Adrenal gland (tissue), 19 donors: ENCODE results near the gene TIMM17A. TPM values are rescaled to one million over a fixed set of nuclear protein-coding genes. Genes with fewer than 3 reads are reported as not detected.
A peak's percentile ranks its signal among the peaks of the same experiment; 100 is the strongest.

ENCODE experiments used
- DNase-seq, 7 donors: peaks; one replicate each; pipeline ENCODE4 v3.0.0-alpha.2; 2019 to 2020
- H3K27ac ChIP-seq, 5 donors: fragments of 200-600 bp; sonication (generic) in 4 of 5; 1 replicate in 3 of 5; 2 replicates in 2 of 5; pipeline versions ENCODE4 v1.5.1 to v1.8.0; 2016 to 2020; ENCODE audit warnings: mild to moderate bottlenecking in 1 of 5
- H3K27me3 ChIP-seq: fragments of 200-600 bp; 2 replicates; pipeline ENCODE4 v1.8.0; 2021
- H3K36me3 ChIP-seq, 2 donors: fragments of 200-600 bp; replicated peaks in 1 of 2; 1 replicate in 1 of 2; 2 replicates in 1 of 2; pipeline versions ENCODE4 v1.5.1 to v1.8.0; 2018 to 2022
- H3K4me1 ChIP-seq, 2 donors: fragments of 200-600 bp; replicated peaks in 1 of 2; 1 replicate in 1 of 2; 2 replicates in 1 of 2; pipeline versions ENCODE4 v1.5.1 to v1.8.0; 2018 to 2021
- H3K4me3 ChIP-seq, 4 donors: fragments of 200-600 bp; sonication (generic) in 3 of 4; one replicate each; pipeline ENCODE4 v1.5.1; 2016 to 2018
- H3K9me3 ChIP-seq, 3 donors: fragments of 200-600 bp; sonication (generic) in 1 of 3; replicated peaks in 1 of 3; 1 replicate in 2 of 3; 2 replicates in 1 of 3; pipeline versions ENCODE4 v1.5.1 to v1.8.0; 2016 to 2021
- CTCF ChIP-seq, 6 experiments: fragments of 450-650 bp in 4 of 6; fragments of 200-600 bp in 2 of 6; sonication (generic) in 1 of 6; IDR thresholded peaks; 1 replicate in 5 of 6; 2 replicates in 1 of 6; pipeline versions ENCODE4 v1.5.1 to v1.8.0; 2016 to 2021; ENCODE audit warnings: antibody characterized with exemption in 6 of 6, mild to moderate bottlenecking in 2 of 6, moderate library complexity in 1 of 6
- POLR2A ChIP-seq, 2 donors: fragments of 450-650 bp; IDR thresholded peaks; one replicate each; pipeline ENCODE4 v1.6.1; 2017; ENCODE audit warnings: antibody characterized with exemption in 2 of 2, mild to moderate bottlenecking in 2 of 2, moderate library complexity in 1 of 2
- WGBS, 4 donors: extraction: QIAGEN DNeasy Blood & Tissue Kit in 2 of 4; methylation state at CpG; one replicate each; pipeline versions ENCODE4 v1.1.5 to v1.1.7; 2013 to 2017; 5-methylcytosine and 5-hydroxymethylcytosine counted together
- intact Hi-C, 2 donors: fragments of 100-400 bp; cut with DNase I; formaldehyde crosslinking; loops; one replicate each; pipeline versions ENCODE4 v1.14.1 to v1.15.0; 2022 to 2023
- long read RNA-seq, 10 donors: library from polyadenylated mRNA in 3 of 10; unstranded in 2 of 10; stranded (forward) in 1 of 10; transcript quantifications; one replicate each; pipeline ENCODE4 v2.0.0 and lab custom pipeline, GENCODE V29; 2021 to 2026
- polyA plus RNA-seq, 3 donors: library from polyadenylated mRNA; stranded (reverse); fragments of 200-250 nt in 2 of 3; fragments of 350-450 nt in 1 of 3; fragmentation: Illumina TruSeq in 1 of 3; extraction: RNeasy Lipid Tissue Mini Kit (QIAGEN cat#74804) in 1 of 3; gene quantifications; one replicate each; pipeline ENCODE4 v1.2.3, GENCODE V29; 2013 to 2014
- total RNA-seq, 9 donors: library from RNA; depleted of rRNA in 4 of 9; stranded (reverse); fragments of >200 nt in 4 of 9; fragments of 120-200 nt in 1 of 9; fragmentation: NEBNext Ultra II Directional in 1 of 9; extraction: Animal tissue kit (Norgen Biotek cat#: 25700) in 1 of 9; gene quantifications; one replicate each; pipeline versions ENCODE4 v1.1.0 to v1.2.4, GENCODE V29; 2013 to 2023
- donor health status: healthy with polysubstance abuse.
- donor health status: Bipolar disorder and iron deficiency.
- donor health status: DM: yes; HTN: yes; CAD: no.
- donor health status: DM: no; HTN: no; CAD: no.
- donor health status: DM: no; HTN: no; CAD: no.
- donor health status: DM: yes; HTN: yes; CAD: no.

TIMM17A gene
- total RNA-seq, result 100 to 1,000 TPM in 2 of 9 donors, 10 to 100 TPM in 7; 26.3 to 178 (median 49.7) TPM
- polyA plus RNA-seq, result 100 to 1,000 TPM in 1 of 3 donors, 10 to 100 TPM in 2; 28.0 to 172 (median 42.7) TPM
- long read RNA-seq, donor 1, transcript TIMM17A-203 (3 exons, 2,523 nt), result minor isoform, 10 of 129 reads
- long read RNA-seq, donor 1, transcript TIMM17A-201 (6 exons, 1,659 nt), result major isoform, 104 of 129 reads
- long read RNA-seq, donor 1, partial matches to known transcripts, result 9 of 129 reads
- long read RNA-seq, donor 1, other reads (novel, unspliced or antisense), result 5 of 129 reads
- long read RNA-seq, donor 2, transcript TIMM17A-201 (6 exons, 1,659 nt), result major isoform, 43 of 46 reads
- long read RNA-seq, donor 2, partial matches to known transcripts, result 0 of 46 reads
- long read RNA-seq, donor 2, other reads (novel, unspliced or antisense), result 0 of 46 reads
- long read RNA-seq, donor 3, transcript TIMM17A-201 (6 exons, 1,659 nt), result major isoform, 65 of 114 reads
- long read RNA-seq, donor 3, partial matches to known transcripts, result 47 of 114 reads
- long read RNA-seq, donor 3, other reads (novel, unspliced or antisense), result 0 of 114 reads
- long read RNA-seq, donor 4, transcript TIMM17A-201 (6 exons, 1,659 nt), result major isoform, 59 of 62 reads
- long read RNA-seq, donor 4, partial matches to known transcripts, result 0 of 62 reads
- long read RNA-seq, donor 4, other reads (novel, unspliced or antisense), result 3 of 62 reads
- long read RNA-seq, donor 5, transcript TIMM17A-201 (6 exons, 1,659 nt), result major isoform, 76 of 83 reads
- long read RNA-seq, donor 5, partial matches to known transcripts, result 5 of 83 reads
- long read RNA-seq, donor 5, other reads (novel, unspliced or antisense), result 1 of 83 reads
- long read RNA-seq, donor 6, transcript TIMM17A-201 (6 exons, 1,659 nt), result major isoform, 30 of 36 reads
- long read RNA-seq, donor 6, partial matches to known transcripts, result 5 of 36 reads
- long read RNA-seq, donor 6, other reads (novel, unspliced or antisense), result 1 of 36 reads
- long read RNA-seq, donor 7, transcript TIMM17A-201 (6 exons, 1,659 nt), result major isoform, 28 of 38 reads
- long read RNA-seq, donor 7, partial matches to known transcripts, result 8 of 38 reads
- long read RNA-seq, donor 7, other reads (novel, unspliced or antisense), result 0 of 38 reads
- long read RNA-seq, donor 8, transcript TIMM17A-201 (6 exons, 1,659 nt), result major isoform, 68 of 82 reads
- long read RNA-seq, donor 8, partial matches to known transcripts, result 13 of 82 reads
- long read RNA-seq, donor 8, other reads (novel, unspliced or antisense), result 0 of 82 reads
- long read RNA-seq, donor 9, transcript TIMM17A-203 (3 exons, 2,523 nt), result minor isoform, 5 of 62 reads
- long read RNA-seq, donor 9, transcript TIMM17A-201 (6 exons, 1,659 nt), result major isoform, 50 of 62 reads
- long read RNA-seq, donor 9, partial matches to known transcripts, result 7 of 62 reads
- long read RNA-seq, donor 9, other reads (novel, unspliced or antisense), result 0 of 62 reads
- long read RNA-seq, donor 10, transcript TIMM17A-201 (6 exons, 1,659 nt), result major isoform, 23 of 26 reads
- long read RNA-seq, donor 10, partial matches to known transcripts, result 0 of 26 reads
- long read RNA-seq, donor 10, other reads (novel, unspliced or antisense), result 0 of 26 reads

GRCh38 chr1:201955009-201955728, at the start of gene TIMM17A:
Gene TIMM17A (plus strand): TSS chr1:201955503. CDS start chr1:201955527, 24 bp downstream.
- WGBS, 4 donors, result 0 to 3% (median 1%) methylated on average over 29 to 43 of the region's 43 CpGs
- Histone ChIP-seq H3K27ac (peak within 1 kb of the TSS; percentile 64 to 93 (median 88)), H3K36me3 (peaks cover 0 to 31% of the 10 kb centered on the region in 2 donors), H3K9me3 (no peaks in the 10 kb centered on the region), H3K27me3 (no peaks in the 10 kb centered on the region), H3K4me1 (peaks cover 7 to 22% of the 10 kb centered on the region in 2 donors), H3K4me3 (peak within 1 kb of the TSS; percentile 58 to 98 (median 78))
- TF ChIP-seq CTCF (IDR thresholded peaks at IDR 0.05) (no peak), POLR2A (IDR thresholded peaks at IDR 0.05) (peak; percentile 60 to 92)
- intact Hi-C loops, result no loop called here
- peak; percentile 96 to 99 (median 98) for DNase-seq

GRCh38 chr1:201906336-201906735, 49.0 kb upstream of the TIMM17A start:
- TF ChIP-seq CTCF (IDR thresholded peaks at IDR 0.05) (no peak), POLR2A (IDR thresholded peaks at IDR 0.05) (no peak)
- no peak overlapping the region for H3K4me3 ChIP-seq
- peaks cover 16 to 45% of the 10 kb centered on the region in 2 donors for H3K4me1 ChIP-seq
- no peaks in the 10 kb centered on the region for H3K27me3 ChIP-seq
- no peaks in the 10 kb centered on the region for H3K9me3 ChIP-seq
- peak overlapping the region in 3 of 5 donors; percentile 23 to 83 (median 78) for H3K27ac ChIP-seq
- no peaks in the 10 kb centered on the region for H3K36me3 ChIP-seq
- DNase-seq, result no peak
- 86 to 94% (median 91%) methylated on average over 2 to 3 of the region's 3 CpGs for WGBS, 4 donors
- intact Hi-C loops, result no loop called here

GRCh38 chr1:201907621-201908020, 47.7 kb upstream of the TIMM17A start:
- 90 to 100% (median 97%) methylated on average over 1 to 6 of the region's 6 CpGs for WGBS, 4 donors
- intact Hi-C loops, result no loop called here
- no peak for DNase-seq

More at GRCh38 chr1:201907621-201908020, 47.7 kb upstream of the TIMM17A start:
- Histone ChIP-seq H3K4me1 (peaks cover 16 to 39% of the 10 kb centered on the region in 2 donors), H3K4me3 (no peak overlapping the region), H3K36me3 (no peaks in the 10 kb centered on the region), H3K27me3 (no peaks in the 10 kb centered on the region), H3K27ac (peak overlapping the region in 2 of 5 donors; percentile 78 to 83), H3K9me3 (no peaks in the 10 kb centered on the region)
- TF ChIP-seq POLR2A (IDR thresholded peaks at IDR 0.05) (no peak), CTCF (IDR thresholded peaks at IDR 0.05) (no peak)
